Fibroblast of mammary gland (primary cell): ENCODE data around the gene GDI1.

Source experiments
- DNase-seq: peaks from one replicate; pipeline ENCODE4 v3.0.0-alpha.2; 2010; ENCODE audit warnings: low read depth
- H3K4me3 ChIP-seq: 2 replicates; pipeline ENCODE4 v1.5.1; 2011; ENCODE audit warnings: low read depth, mild to moderate bottlenecking, low read length, moderate library complexity; ENCODE audit not compliant: control insufficient read depth
- CTCF ChIP-seq: conservative IDR thresholded peaks from 2 replicates; pipeline ENCODE4 v1.5.1; 2011; ENCODE audit warnings: low read depth, low read length, inconsistent platforms; ENCODE audit not compliant: control insufficient read depth, insufficient read depth

The GDI1 gene

GRCh38 chrX:154433605-154434004 lies 3.3 kb upstream of the GDI1 start:
- DNase-seq, result no peak
- TF ChIP-seq CTCF, result no peak
- no peak overlapping the region for H3K4me3 ChIP-seq

- DNase-seq, result no peak
- TF ChIP-seq CTCF, result no peak
- no peak overlapping the region for H3K4me3 ChIP-seq
These were observed 2.4 kb upstream of the GDI1 start for GRCh38 chrX:154434394-154435168.

- H3K4me3 ChIP-seq, result no peak overlapping the region
- DNase-seq, result no peak
- no peak for TF ChIP-seq CTCF
These were observed 1.7 kb upstream of the GDI1 start for GRCh38 chrX:154435171-154435733.

GRCh38 chrX:154436374-154436982 lies 476 bp upstream of the GDI1 start:
- DNase-seq, result no peak
- TF ChIP-seq CTCF, result no peak
- peak overlapping the region; percentile 29 for H3K4me3 ChIP-seq

GRCh38 chrX:154437971-154438893 lies 1.3 kb downstream of the GDI1 start:
- peak overlapping the region; percentile 68 for H3K4me3 ChIP-seq
- DNase-seq, result no peak
- TF ChIP-seq CTCF, result no peak

GRCh38 chrX:154439841-154440240 lies 2.9 kb downstream of the GDI1 start:
- no peak for TF ChIP-seq CTCF
- no peak overlapping the region for H3K4me3 ChIP-seq
- no peak for DNase-seq
